Measurements from ENCODE around the gene SORL1. TPM values are rescaled to one million over a fixed set of nuclear protein-coding genes. Genes with fewer than 3 reads are reported as not detected.

Gene SORL1
- total and polyA plus RNA-seq, 2 of the 13 experiments (the other 11 are each of a cell fraction or from before 2014, with no cell fraction given), result 21.3 to 148 TPM

DNA sequence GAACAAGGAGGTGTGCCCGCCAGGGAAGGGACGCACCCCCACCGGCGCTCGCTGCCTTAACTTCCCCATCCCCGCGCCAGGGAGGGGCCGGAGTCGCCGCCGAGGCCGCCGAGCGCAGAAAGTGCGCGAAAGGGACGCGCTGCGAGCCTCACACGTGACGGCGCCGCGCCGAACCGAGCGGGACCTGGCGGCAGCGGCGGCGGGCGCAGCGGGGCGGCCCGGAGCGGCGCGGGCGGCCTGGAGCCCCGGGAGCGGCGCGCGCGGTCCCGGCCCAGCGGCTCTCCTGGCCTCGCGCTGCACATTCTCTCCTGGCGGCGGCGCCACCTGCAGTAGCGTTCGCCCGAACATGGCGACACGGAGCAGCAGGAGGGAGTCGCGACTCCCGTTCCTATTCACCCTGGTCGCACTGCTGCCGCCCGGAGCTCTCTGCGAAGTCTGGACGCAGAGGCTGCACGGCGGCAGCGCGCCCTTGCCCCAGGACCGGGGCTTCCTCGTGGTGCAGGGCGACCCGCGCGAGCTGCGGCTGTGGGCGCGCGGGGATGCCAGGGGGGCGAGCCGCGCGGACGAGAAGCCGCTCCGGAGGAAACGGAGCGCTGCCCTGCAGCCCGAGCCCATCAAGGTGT is at the start of gene SORL1 (continued):
- TF ChIP-seq, protein P1, sequence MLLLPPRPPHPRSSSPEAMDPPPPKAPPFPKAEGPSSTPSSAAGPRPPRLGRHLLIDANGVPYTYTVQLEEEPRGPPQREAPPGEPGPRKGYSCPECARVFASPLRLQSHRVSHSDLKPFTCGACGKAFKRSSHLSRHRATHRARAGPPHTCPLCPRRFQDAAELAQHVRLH (CRISPR knock-in tag; IDR thresholded peaks at IDR 0.05; ENCODE audit: borderline replicate concordance, low read depth), result no peak
- TF ChIP-seq ZFYVE20 (CRISPR knock-in tag; IDR thresholded peaks at IDR 0.05; ENCODE audit: borderline replicate concordance, low read depth) (no peak), ZNF468 (CRISPR knock-in tag; IDR thresholded peaks at IDR 0.05) (no peak), HOXA5 (CRISPR knock-in tag; IDR thresholded peaks at IDR 0.05) (peak; percentile 65; the same call in 1 of the 2 replicates), KDM3A (CRISPR knock-in tag; IDR thresholded peaks at IDR 0.05; ENCODE audit: low read depth) (peak; percentile 33; the same call in 1 of the 2 replicates), ETV6 (CRISPR knock-in tag; conservative IDR thresholded peaks at IDR 0.05) (no peak), YEATS4 (CRISPR knock-in tag; IDR thresholded peaks at IDR 0.05; ENCODE audit: borderline replicate concordance) (no peak), BCL6 (CRISPR knock-in tag; IDR thresholded peaks at IDR 0.05) (0 out of 2 replicates have a peak, but pooled peaks have one; percentile 19), ZC3H4 (CRISPR knock-in tag; IDR thresholded peaks at IDR 0.05; ENCODE audit: borderline replicate concordance) (no peak), RARG (CRISPR knock-in tag; IDR thresholded peaks at IDR 0.05; ENCODE audit: low read depth) (no peak), ZNF264 (CRISPR knock-in tag; IDR thresholded peaks at IDR 0.05) (peak; percentile 66), ZNF598 (CRISPR knock-in tag; IDR thresholded peaks at IDR 0.05; ENCODE audit: borderline replicate concordance) (0 out of 2 replicates have a peak, but pooled peaks have one; percentile 21), KDM5B (CRISPR knock-in tag; IDR thresholded peaks at IDR 0.05; ENCODE audit: borderline replicate concordance) (peak; percentile 62), BCL3 (CRISPR knock-in tag; IDR thresholded peaks at IDR 0.05) (peak; percentile 77), TOPORS (CRISPR knock-in tag; IDR thresholded peaks at IDR 0.05) (no peak; the same call in 1 of the 2 replicates), DRAP1 (CRISPR knock-in tag; IDR thresholded peaks at IDR 0.05) (no peak; the same call in 1 of the 2 replicates), REXO4 (CRISPR knock-in tag; IDR thresholded peaks at IDR 0.05; ENCODE audit: borderline replicate concordance) (no peak), SKI (IDR thresholded peaks at IDR 0.05; ENCODE audit: partially characterized antibody) (no peak), CHD4 (IDR thresholded peaks at IDR 0.05; ENCODE audit: borderline replicate concordance, low read length) (no peak), POLR2AphosphoS2 (IDR thresholded peaks at IDR 0.05; ENCODE audit: low read depth, low read length) (no peak)
- TF ChIP-seq, protein P2, sequence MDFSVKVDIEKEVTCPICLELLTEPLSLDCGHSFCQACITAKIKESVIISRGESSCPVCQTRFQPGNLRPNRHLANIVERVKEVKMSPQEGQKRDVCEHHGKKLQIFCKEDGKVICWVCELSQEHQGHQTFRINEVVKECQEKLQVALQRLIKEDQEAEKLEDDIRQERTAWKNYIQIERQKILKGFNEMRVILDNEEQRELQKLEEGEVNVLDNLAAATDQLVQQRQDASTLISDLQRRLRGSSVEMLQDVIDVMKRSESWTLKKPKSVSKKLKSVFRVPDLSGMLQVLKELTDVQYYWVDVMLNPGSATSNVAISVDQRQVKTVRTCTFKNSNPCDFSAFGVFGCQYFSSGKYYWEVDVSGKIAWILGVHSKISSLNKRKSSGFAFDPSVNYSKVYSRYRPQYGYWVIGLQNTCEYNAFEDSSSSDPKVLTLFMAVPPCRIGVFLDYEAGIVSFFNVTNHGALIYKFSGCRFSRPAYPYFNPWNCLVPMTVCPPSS (IDR thresholded peaks at IDR 0.05), result no peak
- TF ChIP-seq, protein P3, sequence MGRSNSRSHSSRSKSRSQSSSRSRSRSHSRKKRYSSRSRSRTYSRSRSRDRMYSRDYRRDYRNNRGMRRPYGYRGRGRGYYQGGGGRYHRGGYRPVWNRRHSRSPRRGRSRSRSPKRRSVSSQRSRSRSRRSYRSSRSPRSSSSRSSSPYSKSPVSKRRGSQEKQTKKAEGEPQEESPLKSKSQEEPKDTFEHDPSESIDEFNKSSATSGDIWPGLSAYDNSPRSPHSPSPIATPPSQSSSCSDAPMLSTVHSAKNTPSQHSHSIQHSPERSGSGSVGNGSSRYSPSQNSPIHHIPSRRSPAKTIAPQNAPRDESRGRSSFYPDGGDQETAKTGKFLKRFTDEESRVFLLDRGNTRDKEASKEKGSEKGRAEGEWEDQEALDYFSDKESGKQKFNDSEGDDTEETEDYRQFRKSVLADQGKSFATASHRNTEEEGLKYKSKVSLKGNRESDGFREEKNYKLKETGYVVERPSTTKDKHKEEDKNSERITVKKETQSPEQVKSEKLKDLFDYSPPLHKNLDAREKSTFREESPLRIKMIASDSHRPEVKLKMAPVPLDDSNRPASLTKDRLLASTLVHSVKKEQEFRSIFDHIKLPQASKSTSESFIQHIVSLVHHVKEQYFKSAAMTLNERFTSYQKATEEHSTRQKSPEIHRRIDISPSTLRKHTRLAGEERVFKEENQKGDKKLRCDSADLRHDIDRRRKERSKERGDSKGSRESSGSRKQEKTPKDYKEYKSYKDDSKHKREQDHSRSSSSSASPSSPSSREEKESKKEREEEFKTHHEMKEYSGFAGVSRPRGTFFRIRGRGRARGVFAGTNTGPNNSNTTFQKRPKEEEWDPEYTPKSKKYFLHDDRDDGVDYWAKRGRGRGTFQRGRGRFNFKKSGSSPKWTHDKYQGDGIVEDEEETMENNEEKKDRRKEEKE (IDR thresholded peaks at IDR 0.05), result no peak
- TF ChIP-seq, protein P4, sequence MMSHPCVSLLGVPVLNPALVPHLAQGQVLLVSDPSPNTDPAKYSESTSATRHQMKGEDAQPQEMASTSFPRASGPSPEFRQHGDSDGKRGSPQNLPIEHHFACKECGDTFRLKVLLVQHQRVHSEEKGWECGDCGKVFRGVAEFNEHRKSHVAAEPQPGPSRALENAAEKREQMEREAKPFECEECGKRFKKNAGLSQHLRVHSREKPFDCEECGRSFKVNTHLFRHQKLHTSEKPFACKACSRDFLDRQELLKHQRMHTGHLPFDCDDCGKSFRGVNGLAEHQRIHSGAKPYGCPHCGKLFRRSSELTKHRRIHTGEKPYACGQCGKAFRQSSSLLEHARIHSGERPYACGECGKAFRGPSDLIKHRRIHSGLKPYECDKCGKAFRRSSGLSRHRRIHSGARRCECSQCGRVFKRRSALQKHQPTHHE (CRISPR knock-in tag; IDR thresholded peaks at IDR 0.05; ENCODE audit: borderline replicate concordance), result 0 out of 2 replicates have a peak, but pooled peaks have one; percentile 32

Measured in HepG2 (cell line).